Central memory CD8-positive, alpha-beta T cell (primary cell): Measurements from ENCODE around the gene KRTAP4-8.
"Not testable (repeated sequence)": the region's sequence is repeated elsewhere in the genome, so short reads cannot be mapped to it uniquely, and the experiment has no call there.

Source experiments
- ATAC-seq: fragments of 150-1000 bp; cut with Tn5 transposase; replicated peaks from 2 replicates; pipeline ENCODE4 v1.10.0; 2022; ENCODE audit warnings: mild to moderate bottlenecking, moderate FRiP score, moderate number of reproducible peaks; ENCODE audit not compliant: poor library complexity, severe bottlenecking; ENCODE audit errors: extremely low read depth
- DNase-seq, 2 donors: peaks; one replicate each; pipeline ENCODE4 v3.0.0; 2021; ENCODE audit warnings: low spot score in 2 of 2
- H3K27ac Mint-ChIP-seq: one replicate; pipeline ENCODE4 v1.8.0; 2022; ENCODE audit warnings: low read depth, mild to moderate bottlenecking, moderate library complexity, mixed read lengths
- H3K27me3 Mint-ChIP-seq: one replicate; pipeline ENCODE4 v1.8.0; 2022; ENCODE audit warnings: mixed read lengths
- H3K36me3 Mint-ChIP-seq: one replicate; pipeline ENCODE4 v1.8.0; 2022; ENCODE audit warnings: mild to moderate bottlenecking, moderate library complexity, mixed read lengths; ENCODE audit not compliant: insufficient read depth
- H3K4me1 Mint-ChIP-seq: one replicate; pipeline ENCODE4 v1.8.0; 2022; ENCODE audit warnings: mixed read lengths
- H3K4me3 Mint-ChIP-seq: one replicate; pipeline ENCODE4 v1.8.0; 2022; ENCODE audit warnings: mild to moderate bottlenecking, moderate library complexity, mixed read lengths
- H3K9me3 Mint-ChIP-seq: one replicate; pipeline ENCODE4 v1.8.0; 2022; ENCODE audit warnings: mixed read lengths

KRTAP4-8 gene

DNA sequence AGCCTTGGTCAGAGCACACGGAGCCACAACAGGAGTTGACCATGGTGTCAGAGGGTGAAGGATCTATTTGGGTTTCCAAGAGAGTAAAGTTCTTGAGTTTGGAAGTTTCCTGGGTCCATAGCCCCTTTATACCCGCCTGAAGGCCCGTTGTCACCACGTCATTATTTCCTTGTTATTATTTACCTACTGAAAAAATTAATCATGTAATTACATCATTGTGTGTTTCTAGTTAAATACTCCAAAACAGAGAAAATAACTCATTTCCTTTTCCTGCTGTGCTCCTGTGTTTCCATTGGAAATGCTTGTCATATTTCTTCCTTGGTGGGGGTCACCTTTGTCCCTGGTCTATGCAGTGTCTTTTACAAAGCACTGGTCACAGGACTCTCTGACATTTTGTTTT is at the start of gene KRTAP4-8:
TSS of gene KRTAP4-8 (minus strand) at position 101 of the 400 bp plus-strand sequence. CDS start at position 43, 58 bp downstream.
- Mint-ChIP-seq H3K4me3 (no peak within 1 kb of the TSS), H3K4me1 (peaks cover 9% of the 10 kb centered on the region), H3K27me3 (peaks cover 51% of the 10 kb centered on the region), H3K27ac (no peak within 1 kb of the TSS), H3K9me3 (no peaks in the 10 kb centered on the region), H3K36me3 (no peaks in the 10 kb centered on the region)
- ATAC-seq (no peak), DNase-seq (no peak)

DNA sequence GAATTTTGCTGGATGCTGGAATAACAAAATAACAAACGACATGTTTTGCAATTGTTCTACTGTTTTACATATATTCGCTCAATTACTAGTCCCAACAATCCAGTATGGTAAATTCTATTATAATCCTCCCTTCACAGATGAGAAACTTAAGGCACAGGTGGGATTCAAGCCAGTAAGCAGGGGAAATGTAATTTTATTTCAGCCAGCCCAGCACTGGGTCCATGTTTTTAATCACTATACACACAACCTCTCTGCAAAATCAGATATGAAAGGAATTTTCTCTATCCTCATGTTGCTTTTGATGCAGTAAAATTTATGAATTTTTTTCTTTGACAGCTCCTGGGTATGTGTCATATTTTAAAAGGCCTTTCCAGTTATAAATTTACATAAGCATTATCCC is 47.3 kb upstream of the KRTAP4-8 start:
- no peak overlapping the region for H3K4me3 Mint-ChIP-seq
- peaks cover 17% of the 10 kb centered on the region for H3K27me3 Mint-ChIP-seq

DNA sequence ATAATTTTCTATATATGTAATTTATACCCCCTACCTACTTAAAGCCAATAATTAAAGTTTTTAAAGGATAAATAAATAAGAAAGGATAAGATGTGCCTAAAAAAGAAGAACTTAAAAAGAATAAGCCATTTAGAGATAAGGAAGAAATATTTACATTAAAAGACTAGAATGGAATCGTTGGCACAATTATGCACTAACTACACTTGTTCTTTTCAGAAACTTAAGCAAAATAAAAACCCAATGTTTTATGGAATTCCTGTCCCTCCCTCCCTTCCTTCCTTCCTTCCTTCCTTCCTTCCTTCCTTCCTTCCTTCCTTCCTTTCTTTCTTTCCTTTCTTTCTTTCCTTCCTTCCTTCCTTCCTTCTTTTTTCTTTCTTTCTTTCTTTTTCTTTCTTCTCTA is 46.9 kb upstream of the KRTAP4-8 start:
- H3K4me3 Mint-ChIP-seq, result no peak overlapping the region
- DNase-seq, result no peak
- H3K36me3 Mint-ChIP-seq, result no peaks in the 10 kb centered on the region
- no peak for ATAC-seq
- H3K4me1 Mint-ChIP-seq, result no peaks in the 10 kb centered on the region
- H3K27ac Mint-ChIP-seq, result no peak overlapping the region
- peaks cover 17% of the 10 kb centered on the region for H3K27me3 Mint-ChIP-seq
- peaks cover 21% of the 10 kb centered on the region for H3K9me3 Mint-ChIP-seq

More for the DNA sequence above, 47.3 kb upstream of the KRTAP4-8 start:
- ATAC-seq (no peak), DNase-seq (no peak)
- Mint-ChIP-seq H3K4me1 (no peaks in the 10 kb centered on the region), H3K27ac (no peak overlapping the region), H3K36me3 (no peaks in the 10 kb centered on the region), H3K9me3 (peaks cover 20% of the 10 kb centered on the region)

DNA sequence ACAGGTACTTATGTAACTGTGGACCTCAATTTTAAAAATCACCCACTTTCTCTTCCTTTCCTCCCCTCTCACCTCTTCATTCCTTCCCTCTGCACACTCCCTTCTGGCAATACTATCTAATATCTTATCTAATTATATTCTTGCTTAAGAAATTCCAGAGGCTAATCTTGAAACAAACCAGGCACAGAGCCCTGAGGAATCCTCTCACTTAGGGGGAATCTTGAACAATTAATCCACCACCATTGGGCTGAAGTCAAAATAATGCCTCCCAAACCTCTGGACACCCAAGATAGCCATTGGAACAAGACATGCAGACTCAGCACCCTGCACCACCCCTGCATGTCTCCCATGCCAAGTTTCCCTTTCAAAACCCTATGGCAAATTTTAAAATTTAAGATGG is 43.4 kb upstream of the KRTAP4-8 start:
- no peak overlapping the region for H3K4me3 Mint-ChIP-seq
- no peak for ATAC-seq

DNA sequence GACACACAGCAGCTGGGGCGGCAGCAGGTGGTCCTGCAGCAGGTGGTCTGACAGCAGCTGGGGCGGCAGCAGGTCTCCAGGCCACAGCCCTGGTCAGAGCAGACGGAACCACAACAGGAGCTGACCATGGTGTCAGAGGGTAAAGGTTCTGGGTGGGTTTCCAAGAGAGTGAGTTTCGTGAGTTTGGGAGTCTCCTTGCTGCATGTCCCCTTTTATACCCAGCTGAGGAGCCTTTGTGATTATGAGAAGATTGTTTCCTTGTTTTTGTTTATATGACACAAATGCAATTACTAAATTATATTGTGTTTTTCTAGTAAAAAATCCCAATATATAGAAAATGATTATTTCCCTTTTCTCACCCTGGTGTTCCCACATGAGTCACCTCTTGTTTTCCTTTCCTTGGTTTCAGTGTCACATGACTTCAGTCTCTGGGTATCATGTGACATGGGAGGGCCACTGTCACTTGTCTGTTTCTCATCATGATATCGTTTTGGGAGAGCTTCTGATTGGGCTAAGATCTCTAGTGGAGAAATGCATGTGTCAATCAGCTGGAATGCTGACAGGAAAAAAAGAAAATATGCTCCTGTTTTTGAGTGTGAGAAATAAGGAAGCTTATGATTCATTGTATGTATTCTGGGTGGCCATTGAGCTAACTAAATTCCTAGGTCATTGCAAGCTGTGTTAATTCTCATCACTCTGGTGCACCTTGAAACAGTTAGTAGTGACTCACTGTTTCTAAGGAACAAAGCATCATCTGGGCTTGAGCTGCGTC is 42.6 kb upstream of the KRTAP4-8 start, which contains the start of gene KRTAP4-6:
TSS of gene KRTAP4-6 (minus strand) at position 185 of the 772 bp plus-strand sequence. CDS start at position 128, 57 bp downstream.
- no peak for DNase-seq

More for the DNA sequence above, 43.4 kb upstream of the KRTAP4-8 start:
- Mint-ChIP-seq H3K9me3 (peaks cover 25% of the 10 kb centered on the region), H3K36me3 (no peaks in the 10 kb centered on the region), H3K4me1 (no peaks in the 10 kb centered on the region), H3K27me3 (peaks cover 7% of the 10 kb centered on the region), H3K27ac (no peak overlapping the region)
- no peak for DNase-seq

DNA sequence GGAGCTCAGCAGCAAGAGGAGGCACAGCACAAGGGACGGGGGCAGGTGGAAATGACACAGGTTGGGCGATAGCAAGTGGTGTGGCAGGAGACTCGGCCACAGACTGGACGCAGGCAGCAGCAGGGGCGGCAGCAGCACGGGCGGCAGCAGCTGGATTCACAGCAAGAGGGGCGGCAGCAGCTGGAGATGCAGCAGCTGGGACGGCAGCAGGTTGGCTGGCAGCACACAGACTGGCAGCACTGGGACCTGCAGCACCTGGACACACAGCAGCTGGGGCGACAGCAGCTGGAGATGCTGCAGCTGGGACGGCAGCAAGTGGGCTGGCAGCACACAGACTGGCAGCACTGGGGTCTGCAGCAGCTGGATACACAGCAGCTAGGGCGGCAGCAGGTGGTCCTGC is 41.9 kb upstream of the KRTAP4-8 start:
- H3K4me3 Mint-ChIP-seq, H3K27ac Mint-ChIP-seq, ATAC-seq, H3K36me3 Mint-ChIP-seq, DNase-seq, H3K27me3 Mint-ChIP-seq, H3K4me1 Mint-ChIP-seq: not testable (repeated sequence)
- peaks cover 25% of the 10 kb centered on the region for H3K9me3 Mint-ChIP-seq

More for the DNA sequence above, 42.6 kb upstream of the KRTAP4-8 start, which contains the start of gene KRTAP4-6:
- Mint-ChIP-seq H3K27me3 (peaks cover 7% of the 10 kb centered on the region), H3K9me3 (peaks cover 25% of the 10 kb centered on the region), H3K36me3 (no peaks in the 10 kb centered on the region), H3K4me1 (no peaks in the 10 kb centered on the region), H3K4me3 (no peak within 1 kb of the TSS), H3K27ac (no peak within 1 kb of the TSS)
- no peak for ATAC-seq

DNA sequence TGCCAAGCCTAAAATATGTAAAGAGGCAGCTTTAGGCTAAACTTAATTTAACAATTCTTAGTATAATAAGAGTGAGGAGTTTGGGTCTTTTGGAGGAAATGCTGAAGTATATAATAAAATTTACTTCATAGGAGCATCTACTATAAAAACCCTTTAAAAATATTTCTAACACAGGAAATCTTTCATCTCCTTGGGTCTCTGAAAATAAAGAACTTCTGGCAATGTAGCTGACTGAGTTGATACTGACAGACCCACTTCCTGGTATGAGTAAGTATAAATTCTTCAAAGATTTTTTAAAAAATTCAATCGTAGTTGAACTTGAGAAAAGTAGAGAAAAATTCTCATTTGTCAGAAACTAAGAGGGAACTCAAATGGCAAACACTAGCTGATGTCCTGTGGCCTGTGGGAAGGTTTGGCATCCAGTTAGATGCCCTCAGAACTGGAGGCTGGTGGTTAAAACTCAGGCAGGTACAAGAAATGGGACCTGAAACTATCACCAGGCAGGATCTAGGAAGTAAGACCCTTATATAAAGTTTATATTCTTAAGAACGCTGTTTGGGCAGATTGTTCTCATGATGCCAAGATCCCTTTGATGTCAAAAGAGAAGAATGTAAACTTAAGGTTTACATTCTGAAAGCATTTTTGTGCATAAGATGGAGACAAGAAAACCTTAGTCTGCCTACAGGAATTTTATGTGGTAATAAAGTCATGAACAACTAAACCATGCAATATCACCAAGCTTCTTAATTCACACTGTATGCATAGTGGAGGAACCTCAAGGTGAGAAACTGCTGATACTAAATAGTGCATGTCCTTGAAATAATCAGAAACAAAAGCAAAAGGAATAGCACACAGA is 36.2 kb upstream of the KRTAP4-8 start:
- peak overlapping the region; percentile 41 for H3K27ac Mint-ChIP-seq
- DNase-seq (no peak), ATAC-seq (peak; percentile 76)
- H3K4me1 Mint-ChIP-seq, result peaks cover 25% of the 10 kb centered on the region
- no peaks in the 10 kb centered on the region for H3K36me3 Mint-ChIP-seq
- H3K4me3 Mint-ChIP-seq, result peak overlapping the region; percentile 16
- H3K9me3 Mint-ChIP-seq, result no peaks in the 10 kb centered on the region
- H3K27me3 Mint-ChIP-seq, result no peaks in the 10 kb centered on the region

DNA sequence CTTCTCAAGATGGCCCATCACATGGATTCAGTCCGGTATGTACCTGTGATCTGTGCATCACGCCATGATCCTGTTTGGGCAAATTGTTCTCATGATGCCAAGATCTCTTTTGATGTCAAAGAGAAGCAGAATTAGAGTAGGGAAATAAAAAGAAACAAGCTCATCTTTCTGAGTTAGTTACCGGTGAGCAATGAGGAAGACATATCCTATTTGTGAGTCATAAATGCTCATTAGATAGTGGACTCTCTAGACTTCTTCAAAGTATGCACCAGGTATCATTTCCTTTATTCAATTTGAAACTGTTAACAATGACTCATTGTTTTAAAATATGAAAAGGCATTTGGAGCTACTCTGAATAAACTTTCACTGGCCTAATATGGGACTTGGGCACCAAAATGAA is 34.0 kb upstream of the KRTAP4-8 start:
- ATAC-seq, result no peak
- H3K27me3 Mint-ChIP-seq, result no peaks in the 10 kb centered on the region
- H3K36me3 Mint-ChIP-seq, result no peaks in the 10 kb centered on the region
- no peak overlapping the region for H3K4me3 Mint-ChIP-seq
- no peaks in the 10 kb centered on the region for H3K9me3 Mint-ChIP-seq
- no peak overlapping the region for H3K27ac Mint-ChIP-seq
- H3K4me1 Mint-ChIP-seq, result peaks cover 36% of the 10 kb centered on the region
- no peak for DNase-seq

DNA sequence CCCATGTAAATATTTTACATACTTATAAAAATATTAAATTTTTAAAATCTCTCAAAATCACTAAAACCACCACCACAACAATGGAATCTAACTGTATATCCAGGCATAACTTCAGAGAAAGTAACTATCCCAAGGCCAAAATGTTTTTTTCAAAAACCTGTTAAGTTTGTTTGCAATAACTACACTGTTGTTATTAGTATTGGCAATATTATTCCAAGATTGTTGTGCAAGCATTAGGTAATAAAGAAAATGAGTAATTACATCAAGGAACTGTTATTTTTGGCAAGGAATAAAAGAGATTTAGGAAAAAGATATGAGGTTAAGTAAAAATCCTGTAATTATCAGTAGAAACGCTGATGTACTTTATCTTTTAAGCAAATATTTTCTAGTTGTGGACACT is 29.4 kb upstream of the KRTAP4-8 start:
- Mint-ChIP-seq H3K9me3 (no peaks in the 10 kb centered on the region), H3K36me3 (peaks cover 5% of the 10 kb centered on the region)

DNA sequence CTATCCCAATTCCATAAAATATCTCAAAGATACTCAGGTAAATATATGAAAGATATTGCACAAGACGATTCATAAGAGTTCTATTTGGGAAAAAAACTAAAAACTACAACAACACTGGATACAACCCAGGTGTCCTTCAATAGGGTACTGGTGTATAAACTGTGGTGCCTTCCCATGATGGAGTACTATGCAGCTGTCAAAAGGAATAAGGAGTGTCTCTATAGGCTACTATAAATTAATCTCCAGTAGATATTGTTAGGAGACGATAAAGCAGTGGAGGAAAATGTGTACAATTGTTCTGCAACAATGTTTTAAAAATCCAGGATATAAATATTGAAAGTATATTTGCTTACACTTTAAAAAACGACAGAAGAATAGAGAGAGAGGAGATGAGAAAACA is 28.5 kb upstream of the KRTAP4-8 start:
- no peak overlapping the region for H3K27ac Mint-ChIP-seq
- DNase-seq (no peak), ATAC-seq (no peak)
- H3K27me3 Mint-ChIP-seq, result no peaks in the 10 kb centered on the region
- no peaks in the 10 kb centered on the region for H3K9me3 Mint-ChIP-seq
- H3K4me1 Mint-ChIP-seq, result peaks cover 63% of the 10 kb centered on the region
- peaks cover 5% of the 10 kb centered on the region for H3K36me3 Mint-ChIP-seq
- no peak overlapping the region for H3K4me3 Mint-ChIP-seq

More for the DNA sequence above, 29.4 kb upstream of the KRTAP4-8 start:
- Mint-ChIP-seq H3K27me3 (no peaks in the 10 kb centered on the region), H3K4me3 (no peak overlapping the region), H3K27ac (no peak overlapping the region), H3K4me1 (peaks cover 72% of the 10 kb centered on the region)
- no peak for DNase-seq
- ATAC-seq, result no peak

DNA sequence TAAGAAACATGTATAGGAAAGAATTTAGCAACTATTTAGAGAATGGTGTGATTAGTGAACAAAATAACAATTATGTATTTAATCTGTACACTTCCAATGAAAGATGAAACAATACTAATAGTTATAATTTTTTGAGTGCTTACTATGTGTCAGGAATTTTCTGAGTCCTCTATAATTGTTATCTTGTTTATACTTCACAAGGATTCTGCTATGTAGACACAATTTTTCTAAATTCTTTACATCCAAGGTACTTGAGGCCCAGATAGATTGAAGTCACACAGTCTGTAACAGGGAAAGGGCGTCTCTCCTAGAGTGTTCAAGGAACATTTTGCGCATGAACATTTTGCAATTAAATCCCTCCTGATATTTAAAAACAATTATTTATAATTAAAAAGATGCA is 27.1 kb upstream of the KRTAP4-8 start:
- Mint-ChIP-seq H3K4me1 (peaks cover 61% of the 10 kb centered on the region), H3K9me3 (no peaks in the 10 kb centered on the region), H3K27ac (no peak overlapping the region), H3K4me3 (peak overlapping the region; percentile 36), H3K36me3 (peaks cover 5% of the 10 kb centered on the region), H3K27me3 (no peaks in the 10 kb centered on the region)
- ATAC-seq (no peak), DNase-seq (no peak)

DNA sequence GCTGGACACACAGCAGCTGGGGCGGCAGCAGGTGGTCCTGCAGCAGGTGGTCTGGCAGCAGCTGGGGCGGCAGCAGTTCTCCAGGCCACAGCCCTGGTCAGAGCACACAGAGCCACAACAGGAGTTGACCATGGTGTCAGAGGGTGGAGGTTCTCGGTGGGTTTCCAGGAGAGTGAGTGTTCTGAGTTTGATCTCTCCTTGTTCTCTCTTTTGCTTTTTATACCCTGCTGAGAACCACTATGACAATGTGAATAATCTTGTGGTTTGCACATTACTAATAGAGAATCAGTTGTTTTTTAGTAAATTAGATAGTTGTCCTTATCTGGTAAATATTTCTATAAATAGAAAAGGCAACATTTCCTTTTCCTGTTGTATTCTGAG is 26.0 kb upstream of the KRTAP4-8 start, which contains the start of gene KRTAP4-12:
TSS of gene KRTAP4-12 (minus strand) at position 192 of the 381 bp plus-strand sequence. CDS start at position 132, 60 bp downstream.
- not testable (repeated sequence) for DNase-seq, H3K36me3 Mint-ChIP-seq, H3K9me3 Mint-ChIP-seq, ATAC-seq, H3K27ac Mint-ChIP-seq, H3K27me3 Mint-ChIP-seq
- peaks cover 60% of the 10 kb centered on the region for H3K4me1 Mint-ChIP-seq
- H3K4me3 Mint-ChIP-seq, result peak within 1 kb of the TSS; percentile 57
